NCI-H82 (cell line): ENCODE data around the gene FUOM.

Source experiments
- DNase-seq: peaks from one replicate; lab custom pipeline; 2025; lab: John Stamatoyannopoulos, UW

The FUOM gene

GRCh38 chr10:133350283-133350949 lies 7.4 kb downstream of the FUOM start:
- no peak for DNase-seq

- no peak for DNase-seq
These were observed 8.2 kb downstream of the FUOM start for GRCh38 chr10:133349577-133350011.

- DNase-seq, result no peak
These were observed 8.7 kb downstream of the FUOM start for GRCh38 chr10:133349160-133349568.

- DNase-seq, result peak; percentile 25
These were observed 9.9 kb downstream of the FUOM start for GRCh38 chr10:133347710-133348517.

- DNase-seq, result no peak
These were observed 11.4 kb downstream of the FUOM start for GRCh38 chr10:133346413-133346812.

- DNase-seq, result no peak
These were observed 13.6 kb downstream of the FUOM start for GRCh38 chr10:133344236-133344635.

- no peak for DNase-seq
These were observed 14.3 kb downstream of the FUOM start for GRCh38 chr10:133343558-133343957.

GRCh38 chr10:133342942-133343341 lies 14.9 kb downstream of the FUOM start:
- no peak for DNase-seq

GRCh38 chr10:133341983-133342382 lies 15.8 kb downstream of the FUOM start:
- no peak for DNase-seq

GRCh38 chr10:133339708-133340380 lies 18.0 kb downstream of the FUOM start:
- DNase-seq, result no peak

- DNase-seq, result no peak
These were observed 19.4 kb downstream of the FUOM start for GRCh38 chr10:133338080-133339071.

GRCh38 chr10:133337370-133337725 lies 20.5 kb downstream of the FUOM start:
- no peak for DNase-seq

GRCh38 chr10:133336577-133337369 lies 21.0 kb downstream of the FUOM start, which contains the start of gene CALY:
CALY (minus strand) TSS chr10:133336896; CDS start chr10:133328989, 7,907 bp downstream.
- peak; percentile 46 for DNase-seq

GRCh38 chr10:133336118-133336576 lies 21.7 kb downstream of the FUOM start:
- DNase-seq, result no peak

- peak; percentile 48 for DNase-seq
These were observed 22.3 kb downstream of the FUOM start for GRCh38 chr10:133335246-133336117.

GRCh38 chr10:133334503-133335245 lies 23.1 kb downstream of the FUOM start:
- no peak for DNase-seq

GRCh38 chr10:133332936-133333699 lies 24.7 kb downstream of the FUOM start:
- no peak for DNase-seq
